Left lobe of liver (tissue), 2 donors: ENCODE results near the gene BFSP2. TPM values are rescaled to one million over a fixed set of nuclear protein-coding genes. Genes with fewer than 3 reads are reported as not detected.

Source experiments
- ATAC-seq: fragments of 200-7000 bp; cut with Tn5 transposase; one replicate; pipeline ENCODE4 v1.9.1; 2020; ENCODE audit warnings: mild to moderate bottlenecking, moderate library complexity
- DNase-seq: peaks from one replicate; pipeline ENCODE4 v3.0.0-alpha.2; 2020; ENCODE audit warnings: low spot score
- total RNA-seq: library from RNA; stranded (reverse); gene quantifications from one replicate; pipeline ENCODE4 v1.2.1, GENCODE V29; 2021
- donor health status: DM: no; HTN: no; CAD: no; lungs with moderate emphysema.
- donor health status: DM: no; HTN: yes; CAD: no.

Gene BFSP2
- total RNA-seq: not detected

DNA sequence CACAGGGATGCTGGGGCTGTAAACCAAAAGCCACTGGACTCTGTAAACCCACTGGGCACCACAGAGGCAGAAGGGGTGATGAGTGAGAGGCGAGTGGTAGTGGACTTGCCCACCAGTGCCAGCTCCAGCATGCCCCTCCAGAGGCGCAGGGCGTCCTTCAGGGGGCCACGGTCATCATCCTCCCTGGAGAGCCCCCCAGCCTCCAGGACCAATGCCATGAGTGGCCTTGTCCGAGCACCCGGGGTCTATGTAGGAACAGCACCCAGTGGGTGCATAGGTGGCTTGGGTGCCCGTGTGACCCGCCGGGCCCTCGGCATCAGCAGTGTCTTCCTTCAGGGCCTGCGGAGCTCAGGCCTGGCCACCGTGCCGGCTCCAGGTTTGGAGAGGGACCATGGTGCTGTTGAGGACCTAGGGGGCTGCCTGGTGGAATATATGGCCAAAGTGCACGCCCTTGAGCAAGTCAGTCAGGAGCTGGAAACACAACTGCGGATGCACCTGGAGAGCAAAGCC is at the start of gene BFSP2:
Gene BFSP2 (plus strand): TSS at position 51 of the 510 bp plus-strand sequence. CDS start 28 bp downstream, at position 79.
- DNase-seq (no peak), ATAC-seq (no peak)

GRCh38 chr3:133354721-133355120 is 45.1 kb upstream of the BFSP2 start:
- DNase-seq (no peak), ATAC-seq (no peak)

GRCh38 chr3:133360476-133360875 is 39.4 kb upstream of the BFSP2 start:
- DNase-seq: no peak
- no peak for ATAC-seq

GRCh38 chr3:133361011-133361410 is 38.8 kb upstream of the BFSP2 start:
- DNase-seq (no peak), ATAC-seq (no peak)

GRCh38 chr3:133361435-133361834 is 38.4 kb upstream of the BFSP2 start:
- no peak for ATAC-seq
- no peak for DNase-seq

DNA sequence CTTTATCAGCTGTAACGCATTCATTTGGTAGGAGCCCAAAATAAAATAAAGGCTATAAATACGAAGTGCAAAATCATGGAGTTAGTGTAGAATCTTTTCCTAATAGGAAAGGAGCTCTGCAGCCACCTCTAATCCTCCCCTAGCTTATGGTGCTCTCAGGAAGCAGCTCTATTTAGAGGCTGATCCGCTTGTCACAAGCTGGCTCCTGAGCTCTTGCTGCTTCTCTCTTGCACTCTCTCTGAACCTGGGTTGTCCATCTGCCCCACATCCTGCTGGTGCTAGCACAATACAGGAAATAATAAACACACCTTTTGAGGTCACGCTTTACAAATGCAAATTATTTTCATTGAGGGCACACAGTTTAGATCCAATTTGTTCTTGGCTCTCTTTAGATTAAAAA is 37.3 kb upstream of the BFSP2 start:
- DNase-seq: no peak
- no peak for ATAC-seq

- no peak for ATAC-seq
- no peak for DNase-seq
Observed at GRCh38 chr3:133364704-133365103, 35.2 kb upstream of the BFSP2 start.

- no peak for ATAC-seq
Observed at GRCh38 chr3:133366921-133367320, 32.9 kb upstream of the BFSP2 start.

DNA sequence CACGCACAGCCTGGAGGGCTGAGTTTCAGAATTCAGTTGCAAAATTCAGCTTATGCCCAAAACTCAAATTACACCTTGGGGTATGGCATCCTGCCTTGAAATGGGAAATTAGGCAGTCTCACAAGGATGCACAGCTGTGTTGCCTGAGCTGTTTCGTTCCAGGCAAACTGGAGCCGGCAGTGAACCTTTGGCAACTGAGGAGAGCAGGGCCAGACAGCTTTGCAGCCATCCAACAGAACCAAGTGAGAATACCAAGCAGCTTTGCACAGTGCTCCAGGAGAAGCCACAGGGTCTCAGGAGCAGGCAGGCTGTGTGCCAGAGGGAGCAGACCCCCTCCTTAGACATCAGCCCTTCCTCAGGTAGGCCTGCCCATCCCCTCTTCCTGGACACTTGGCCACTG is 32.5 kb upstream of the BFSP2 start:
- ATAC-seq: no peak

More at GRCh38 chr3:133366921-133367320, 32.9 kb upstream of the BFSP2 start:
- DNase-seq: no peak

DNA sequence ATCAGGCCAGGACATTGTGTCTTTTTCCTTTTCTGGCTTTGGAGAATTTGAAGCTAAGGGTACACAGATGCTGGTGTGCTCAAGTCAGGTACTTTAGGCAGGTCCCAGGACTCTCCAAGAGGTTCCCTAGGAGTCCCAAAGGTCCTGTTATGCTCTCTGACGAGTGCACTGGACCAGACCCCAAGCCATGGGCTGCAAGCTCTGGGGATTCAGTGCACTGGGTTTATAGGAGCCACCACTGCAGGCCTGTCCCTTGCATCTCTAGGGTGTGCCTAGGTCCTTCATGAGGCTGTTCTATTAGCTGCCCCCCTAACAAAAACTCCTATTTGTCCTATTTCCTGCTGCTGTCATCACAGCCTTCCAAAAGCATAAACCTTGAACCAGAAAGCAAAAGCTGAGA is 31.9 kb upstream of the BFSP2 start:
- DNase-seq (no peak), ATAC-seq (no peak)

More for the DNA sequence above, 32.5 kb upstream of the BFSP2 start:
- no peak for DNase-seq

GRCh38 chr3:133368371-133369067 is 31.3 kb upstream of the BFSP2 start:
- DNase-seq: no peak
- no peak for ATAC-seq

GRCh38 chr3:133369068-133369440 is 30.8 kb upstream of the BFSP2 start:
- no peak for DNase-seq
- no peak for ATAC-seq

DNA sequence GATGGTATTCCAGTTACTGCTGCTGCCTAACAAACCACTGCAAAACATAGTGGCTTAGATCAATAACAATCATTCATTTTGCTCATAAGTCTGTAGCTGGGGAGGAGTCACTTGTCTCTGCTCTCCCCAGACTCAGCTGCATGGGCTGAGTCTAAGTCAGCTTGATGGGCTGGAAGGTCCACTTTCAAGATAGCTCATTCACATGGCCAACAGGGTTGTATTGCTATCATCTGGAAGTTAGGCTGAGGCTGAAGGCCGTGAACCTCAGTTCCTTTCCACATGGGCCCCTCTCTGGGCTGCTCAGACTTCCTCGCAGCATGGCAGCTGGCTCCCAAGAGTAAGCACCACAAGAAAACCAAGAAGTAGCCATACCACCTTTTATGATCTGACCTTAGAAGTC is 28.7 kb upstream of the BFSP2 start:
- no peak for ATAC-seq
- no peak for DNase-seq

GRCh38 chr3:133371676-133372075 is 28.2 kb upstream of the BFSP2 start:
- DNase-seq: no peak

DNA sequence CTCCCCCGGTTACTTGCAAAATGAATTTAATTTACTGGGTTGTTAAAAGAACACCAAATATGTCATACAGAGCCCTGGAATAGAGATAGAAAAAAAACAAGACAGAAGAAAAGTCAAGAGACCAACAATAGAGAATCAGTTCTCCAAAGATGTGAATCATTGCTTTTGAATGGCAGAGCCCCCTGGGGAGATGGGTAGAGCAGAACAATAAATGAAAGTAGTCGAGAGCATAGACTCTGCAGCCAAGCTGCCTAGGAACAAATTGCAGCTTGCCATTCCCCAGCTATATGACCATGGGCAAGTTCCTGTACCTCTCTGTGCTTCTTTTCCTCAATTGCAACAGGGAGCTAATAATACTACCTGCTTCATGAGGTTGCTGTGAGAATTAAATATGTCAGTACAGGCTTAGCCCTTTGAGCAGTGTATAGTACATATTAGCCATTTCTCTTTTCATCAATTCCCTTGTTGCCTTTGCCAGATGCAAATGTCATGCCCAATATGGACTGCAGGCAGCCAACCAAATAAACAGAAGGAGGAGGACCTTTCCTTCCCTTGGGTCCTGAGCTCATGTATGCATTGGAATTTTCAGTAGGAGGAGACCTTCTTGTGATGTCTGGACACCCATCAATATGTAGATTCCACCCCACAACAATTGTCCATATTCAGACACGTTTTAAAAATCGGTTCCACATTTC is 25.0 kb upstream of the BFSP2 start:
- ATAC-seq (no peak), DNase-seq (no peak)

More at GRCh38 chr3:133371676-133372075, 28.2 kb upstream of the BFSP2 start:
- no peak for ATAC-seq

DNA sequence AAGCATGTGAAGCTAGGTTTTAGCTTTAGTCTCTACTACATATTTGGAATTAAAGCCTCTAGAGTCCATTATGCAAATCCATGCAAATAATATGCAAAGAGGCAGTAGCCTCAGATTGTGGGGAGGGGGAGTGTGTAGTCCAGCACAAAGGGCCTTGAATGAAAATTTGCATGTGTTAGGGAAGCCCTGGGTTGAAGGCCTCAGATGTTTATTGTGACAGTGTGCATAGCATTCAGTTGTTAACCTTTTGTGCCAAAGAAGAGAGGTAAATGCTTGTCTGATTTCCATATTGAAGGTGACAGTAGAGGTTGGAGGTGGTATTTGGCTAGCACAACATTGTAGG is 24.5 kb upstream of the BFSP2 start:
- no peak for DNase-seq

DNA sequence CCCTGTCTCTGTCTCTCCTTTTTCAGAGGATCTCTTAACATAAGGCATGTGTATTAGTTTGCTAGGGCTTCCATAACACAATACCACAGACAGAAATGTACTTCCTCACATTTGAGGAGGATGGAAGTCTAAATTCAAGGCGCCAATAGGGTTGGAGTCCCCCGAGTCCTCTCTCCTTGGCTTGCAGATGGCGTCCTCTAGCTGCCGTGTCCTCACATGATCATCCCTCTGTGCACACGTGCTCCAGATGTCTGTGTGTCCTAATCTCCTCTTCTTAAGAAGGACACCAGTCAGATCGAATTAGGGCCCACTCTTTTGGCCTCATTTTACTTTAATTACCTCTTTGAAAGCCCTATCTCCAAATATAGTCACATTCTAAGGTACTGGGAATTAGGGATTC is 23.0 kb upstream of the BFSP2 start:
- ATAC-seq: no peak

More for the DNA sequence above, 24.5 kb upstream of the BFSP2 start:
- no peak for ATAC-seq

GRCh38 chr3:133377396-133377795 is 22.5 kb upstream of the BFSP2 start:
- DNase-seq: no peak
- ATAC-seq: peak; percentile 84

More for the DNA sequence above, 23.0 kb upstream of the BFSP2 start:
- DNase-seq: no peak

GRCh38 chr3:133379926-133380325 is 19.9 kb upstream of the BFSP2 start:
- ATAC-seq (no peak), DNase-seq (no peak)

DNA sequence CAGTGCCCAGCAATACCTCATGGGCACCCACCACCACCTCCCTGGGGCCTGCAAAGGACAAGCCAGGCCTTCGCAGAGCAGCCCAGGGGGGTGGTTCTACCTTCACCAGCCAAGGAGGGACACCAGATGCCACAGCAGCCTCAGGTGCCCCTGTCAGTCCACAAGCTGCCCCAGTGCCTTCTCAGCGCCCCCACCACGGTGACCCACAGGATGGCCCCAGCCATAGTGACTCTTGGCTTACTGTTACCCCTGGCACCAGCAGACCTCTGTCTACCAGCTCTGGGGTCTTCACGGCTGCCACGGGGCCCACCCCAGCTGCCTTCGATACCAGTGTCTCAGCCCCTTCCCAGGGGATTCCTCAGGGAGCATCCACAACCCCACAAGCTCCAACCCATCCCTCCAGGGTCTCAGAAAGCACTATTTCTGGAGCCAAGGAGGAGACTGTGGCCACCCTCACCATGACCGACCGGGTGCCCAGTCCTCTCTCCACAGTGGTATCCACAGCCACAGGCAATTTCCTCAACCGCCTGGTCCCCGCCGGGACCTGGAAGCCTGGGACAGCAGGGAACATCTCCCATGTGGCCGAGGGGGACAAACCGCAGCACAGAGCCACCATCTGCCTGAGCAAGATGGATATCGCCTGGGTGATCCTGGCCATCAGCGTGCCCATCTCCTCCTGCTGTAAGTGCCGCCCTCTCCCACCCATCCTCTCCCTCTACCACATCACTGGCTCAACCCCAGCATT is 19.2 kb upstream of the BFSP2 start:
- DNase-seq: no peak
- ATAC-seq: no peak

DNA sequence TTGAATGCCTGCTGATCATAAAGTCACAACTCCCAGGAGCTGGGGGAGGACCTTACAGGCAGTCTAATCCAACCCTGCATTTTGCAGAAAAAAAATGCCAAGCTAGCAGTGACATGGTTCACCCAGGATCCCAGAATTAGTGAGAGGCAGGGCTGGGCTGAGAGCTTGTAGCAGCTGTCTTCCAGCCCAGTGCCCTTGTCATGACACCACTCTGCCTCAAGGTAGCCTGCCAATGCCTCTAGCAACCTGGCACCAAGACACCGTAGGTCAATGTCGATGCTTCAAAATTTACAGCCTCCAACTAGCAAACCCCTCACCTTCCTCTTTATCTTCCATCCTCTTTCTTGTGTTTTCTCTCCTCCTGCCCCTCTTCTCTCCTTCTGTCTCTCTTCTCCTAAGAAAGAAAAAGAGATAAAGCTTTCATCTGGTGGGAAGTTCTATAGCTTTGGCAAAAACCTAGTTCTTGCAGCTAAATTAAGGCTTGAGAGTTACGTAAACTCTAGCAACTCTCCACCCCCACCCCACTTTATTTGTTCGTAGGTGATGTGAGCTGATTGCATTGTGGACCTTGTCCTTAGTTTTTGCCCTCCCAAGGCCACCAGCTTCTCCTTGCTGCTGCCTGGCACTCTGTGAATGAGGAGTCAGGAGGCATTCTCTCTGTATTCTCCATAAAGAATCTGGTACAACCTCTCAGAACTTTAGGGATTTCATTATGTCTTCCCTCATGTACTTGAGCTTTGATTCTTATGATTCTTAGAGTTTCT is 18.3 kb upstream of the BFSP2 start:
- ATAC-seq (peak; percentile 45), DNase-seq (no peak)
